Natural killer cell treated with Interleukin-12 subunit alpha and Interleukin-12 subunit beta and Interleukin-15 and Interleukin-18, amount 100 ng/mL, for 72 hours (primary cell): ENCODE results near the gene TMEM131. TPM values are rescaled to one million over a fixed set of nuclear protein-coding genes. Genes with fewer than 3 reads are reported as not detected.
"Not testable (repeated sequence)": the region's sequence is repeated elsewhere in the genome, so short reads cannot be mapped to it uniquely, and the experiment has no call there.

ENCODE experiments used
- ATAC-seq, 2 donors: fragments of 150-1000 bp; cut with Tn5 transposase in 1 of 2; sonication (Bioruptor Pico), chemical (Tn5 transposase) in 1 of 2; 2 replicates each; pipeline ENCODE4 v1.10.0; 2021
- DNase-seq: peaks from one replicate; pipeline ENCODE4 v3.0.0; 2022; ENCODE audit warnings: low spot score
- H3K27ac Mint-ChIP-seq, 2 donors: 1 replicate in 1 of 2; 2 replicates in 1 of 2; pipeline ENCODE4 v1.8.0; 2022; ENCODE audit warnings: mixed read lengths in 2 of 2, mild to moderate bottlenecking in 1 of 2, moderate library complexity in 1 of 2
- H3K27me3 Mint-ChIP-seq, 2 donors: 1 replicate in 1 of 2; 2 replicates in 1 of 2; pipeline ENCODE4 v1.8.0; 2022; ENCODE audit warnings: mixed read lengths in 2 of 2
- H3K36me3 Mint-ChIP-seq: one replicate; pipeline ENCODE4 v1.8.0; 2022; ENCODE audit warnings: mixed read lengths
- H3K4me1 Mint-ChIP-seq, 2 donors: 1 replicate in 1 of 2; 2 replicates in 1 of 2; pipeline ENCODE4 v1.8.0; 2022; ENCODE audit warnings: low read depth in 2 of 2, mixed read lengths in 2 of 2, mild to moderate bottlenecking in 1 of 2
- H3K4me3 Mint-ChIP-seq: one replicate; pipeline ENCODE4 v1.8.0; 2022; ENCODE audit warnings: mixed read lengths
- H3K9me3 Mint-ChIP-seq: 2 replicates; pipeline ENCODE4 v1.8.0; 2022; ENCODE audit warnings: mixed read lengths
- total RNA-seq, 2 donors: library from RNA; stranded (reverse); gene quantifications; one replicate each; pipeline ENCODE4 v1.2.3, GENCODE V29; 2022

TMEM131 gene
- total RNA-seq, 2 donors from 2014 or later, result 44.6 to 47.3 TPM

DNA sequence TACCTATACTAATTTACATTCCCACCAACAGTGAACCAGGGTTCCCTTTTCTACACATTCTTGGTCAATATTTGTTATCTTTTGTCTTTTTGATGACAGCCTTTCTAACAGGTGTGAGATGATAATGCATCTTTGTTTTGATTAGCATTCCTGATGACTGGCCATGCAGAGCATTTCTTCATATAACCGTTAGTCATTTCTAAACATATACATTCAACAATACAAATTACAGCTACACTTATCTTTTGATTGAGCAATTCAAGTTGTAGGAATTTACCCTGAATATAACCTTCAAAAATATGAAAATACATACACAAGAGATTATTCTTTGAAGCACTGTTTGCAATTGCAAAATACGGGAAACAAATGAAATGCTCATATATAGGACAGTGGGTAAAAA, 94.9 kb downstream of the TMEM131 start:
- Mint-ChIP-seq H3K27me3 (no peaks in the 10 kb centered on the region), H3K4me3 (no peak overlapping the region), H3K36me3 (peaks cover 17% of the 10 kb centered on the region), H3K27ac (peak overlapping the region in 1 of 2 donors; percentile 0), H3K9me3 (peaks cover under 1% of the 10 kb centered on the region), H3K4me1 (peaks cover 25 to 30% of the 10 kb centered on the region in 2 donors)
- no peak for DNase-seq
- ATAC-seq, result no peak

DNA sequence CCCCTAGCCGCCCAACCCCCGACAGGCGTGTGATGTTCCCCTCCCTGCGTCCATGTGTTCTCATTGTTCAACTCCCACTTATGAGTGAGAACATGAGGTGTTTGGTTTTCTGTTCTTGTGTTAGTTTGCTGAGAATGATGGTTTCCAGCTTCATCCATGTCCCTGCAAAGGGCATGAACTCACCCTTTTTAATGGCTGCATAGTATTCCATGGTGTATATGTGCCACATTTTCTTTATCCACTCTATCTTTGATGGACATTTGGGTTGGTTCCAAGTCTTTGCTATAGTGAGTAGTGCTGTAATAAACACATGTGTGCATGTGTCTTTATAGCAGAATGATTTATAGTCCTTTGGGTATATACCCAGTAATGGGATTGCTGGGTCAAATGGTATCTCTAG, 102.7 kb downstream of the TMEM131 start:
- ATAC-seq, H3K36me3 Mint-ChIP-seq, DNase-seq, H3K27ac Mint-ChIP-seq, H3K4me3 Mint-ChIP-seq, H3K27me3 Mint-ChIP-seq, H3K4me1 Mint-ChIP-seq, H3K9me3 Mint-ChIP-seq: not testable (repeated sequence)

DNA sequence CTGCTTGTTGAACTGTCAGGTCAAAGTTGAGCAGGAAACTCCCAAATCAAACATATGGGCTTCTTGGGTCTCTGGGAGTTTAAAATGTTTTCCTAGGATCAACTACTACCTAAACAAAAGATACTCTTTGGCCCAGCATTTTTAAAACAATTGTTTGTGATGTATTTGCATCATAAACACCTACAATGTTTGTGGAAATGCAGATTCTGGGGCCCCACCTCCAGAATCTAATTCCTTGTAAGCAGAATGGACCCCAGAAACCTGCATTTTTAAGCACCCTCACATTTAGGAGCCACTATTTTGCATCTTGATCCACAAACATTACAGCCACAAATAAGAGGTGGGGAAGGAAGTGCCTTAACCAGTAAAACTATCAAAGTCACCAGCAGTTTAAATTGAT, 104.1 kb downstream of the TMEM131 start:
- no peak for ATAC-seq
- H3K36me3 Mint-ChIP-seq, result peaks cover 15% of the 10 kb centered on the region
- H3K4me1 Mint-ChIP-seq, result peaks cover 0 to 9% of the 10 kb centered on the region in 2 donors
- no peaks in the 10 kb centered on the region for H3K27me3 Mint-ChIP-seq
- no peak overlapping the region for H3K4me3 Mint-ChIP-seq
- H3K27ac Mint-ChIP-seq, result no peak overlapping the region
- no peak for DNase-seq
- peaks cover 3% of the 10 kb centered on the region for H3K9me3 Mint-ChIP-seq

DNA sequence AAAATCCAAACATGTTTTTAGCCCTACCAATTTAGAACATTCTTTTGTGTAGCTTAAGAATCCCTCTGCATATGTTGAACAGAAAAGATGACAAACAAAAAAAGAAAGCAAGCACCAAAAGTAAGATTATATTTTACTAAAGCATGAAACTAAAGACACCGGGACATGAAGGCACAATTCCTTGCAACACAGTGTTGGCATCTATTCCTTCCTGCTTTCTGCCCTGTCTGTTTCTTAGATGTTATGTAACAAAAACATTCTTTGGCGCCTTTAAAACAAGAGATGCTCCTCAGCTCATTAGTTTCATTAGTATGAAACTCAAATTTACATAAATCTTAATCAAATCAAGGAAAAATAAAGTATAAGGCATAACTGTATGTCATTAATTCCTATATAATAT, 106.6 kb downstream of the TMEM131 start:
- Mint-ChIP-seq H3K27me3 (no peaks in the 10 kb centered on the region), H3K36me3 (peaks cover 29% of the 10 kb centered on the region), H3K27ac (no peak overlapping the region), H3K4me3 (no peak overlapping the region), H3K9me3 (peaks cover 10% of the 10 kb centered on the region), H3K4me1 (peaks cover 3 to 4% of the 10 kb centered on the region in 2 donors)
- ATAC-seq, result no peak
- DNase-seq, result no peak

DNA sequence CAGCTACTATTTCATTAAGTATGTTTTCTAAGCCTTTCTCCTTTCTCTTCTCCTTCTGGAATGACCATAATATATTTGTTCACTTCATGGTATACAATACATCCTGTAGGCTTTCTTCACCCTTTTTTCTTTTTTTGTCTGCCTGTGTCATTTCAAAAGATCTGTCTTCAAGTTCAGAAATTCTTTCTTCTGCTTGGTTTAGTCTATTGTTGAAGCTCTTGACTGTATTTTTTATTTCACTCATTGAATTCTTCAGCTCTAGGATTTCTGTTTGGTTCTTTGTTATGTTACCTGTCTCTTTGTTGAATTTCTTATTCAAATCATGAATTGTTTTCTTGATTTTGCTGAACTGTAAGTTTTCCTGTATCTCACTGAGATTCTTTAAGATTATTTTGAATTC, 109.9 kb downstream of the TMEM131 start:
- Mint-ChIP-seq H3K4me3 (no peak overlapping the region), H3K27ac (no peak overlapping the region), H3K27me3 (no peaks in the 10 kb centered on the region), H3K9me3 (peaks cover 10% of the 10 kb centered on the region), H3K36me3 (peaks cover 29% of the 10 kb centered on the region), H3K4me1 (peaks cover 3 to 4% of the 10 kb centered on the region in 2 donors)
- ATAC-seq (no peak), DNase-seq (no peak)

DNA sequence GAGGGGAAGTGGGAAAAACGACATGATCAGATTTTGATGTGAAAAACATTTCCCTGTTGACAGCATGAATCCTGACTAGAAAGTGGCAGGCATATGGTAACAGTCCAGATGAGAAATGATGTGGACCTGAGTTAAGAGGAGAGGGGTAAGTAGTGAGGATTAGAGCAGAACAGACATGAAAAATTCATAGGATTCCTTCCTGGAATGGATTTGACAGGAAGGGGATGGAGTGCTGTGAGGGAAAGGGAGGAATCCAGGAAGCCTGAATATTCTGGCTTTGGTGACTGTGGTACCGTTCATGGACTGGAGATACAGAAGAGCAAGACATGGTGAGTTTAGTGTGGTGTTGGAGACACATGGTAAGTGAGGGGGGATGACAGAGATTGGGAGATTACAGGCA, 115.4 kb downstream of the TMEM131 start:
- H3K27me3 Mint-ChIP-seq, result no peaks in the 10 kb centered on the region
- peaks cover 23 to 32% of the 10 kb centered on the region in 2 donors for H3K4me1 Mint-ChIP-seq
- DNase-seq (no peak), ATAC-seq (no peak)
- no peak overlapping the region for H3K4me3 Mint-ChIP-seq
- peaks cover 17% of the 10 kb centered on the region for H3K36me3 Mint-ChIP-seq
- H3K9me3 Mint-ChIP-seq, result no peaks in the 10 kb centered on the region
- H3K27ac Mint-ChIP-seq, result peak overlapping the region in 1 of 2 donors; percentile 14

DNA sequence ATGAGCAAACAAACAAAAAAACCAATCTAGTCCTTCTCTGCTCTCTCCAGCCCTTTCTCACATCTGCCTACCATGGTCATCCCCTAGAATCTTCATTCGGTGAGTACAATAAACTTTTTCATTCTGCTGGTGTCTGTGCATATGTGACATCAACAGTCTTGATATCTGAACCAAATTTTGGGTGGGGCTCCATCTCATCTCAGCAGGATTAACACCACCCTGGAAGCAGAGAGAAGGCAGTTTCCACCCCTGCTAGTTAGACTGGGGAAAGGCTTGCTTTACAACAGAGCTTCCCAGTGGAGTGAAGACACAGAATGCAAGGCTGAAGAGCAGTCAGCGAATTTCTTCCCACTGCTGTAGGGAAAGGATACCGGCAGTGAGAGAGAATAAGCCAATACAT, 116.9 kb downstream of the TMEM131 start:
- no peaks in the 10 kb centered on the region for H3K27me3 Mint-ChIP-seq
- H3K4me3 Mint-ChIP-seq, result no peak overlapping the region
- DNase-seq (no peak), ATAC-seq (no peak)
- H3K36me3 Mint-ChIP-seq, result peaks cover 9% of the 10 kb centered on the region
- H3K27ac Mint-ChIP-seq, result no peak overlapping the region
- peaks cover 30 to 42% of the 10 kb centered on the region in 2 donors for H3K4me1 Mint-ChIP-seq
- no peaks in the 10 kb centered on the region for H3K9me3 Mint-ChIP-seq

DNA sequence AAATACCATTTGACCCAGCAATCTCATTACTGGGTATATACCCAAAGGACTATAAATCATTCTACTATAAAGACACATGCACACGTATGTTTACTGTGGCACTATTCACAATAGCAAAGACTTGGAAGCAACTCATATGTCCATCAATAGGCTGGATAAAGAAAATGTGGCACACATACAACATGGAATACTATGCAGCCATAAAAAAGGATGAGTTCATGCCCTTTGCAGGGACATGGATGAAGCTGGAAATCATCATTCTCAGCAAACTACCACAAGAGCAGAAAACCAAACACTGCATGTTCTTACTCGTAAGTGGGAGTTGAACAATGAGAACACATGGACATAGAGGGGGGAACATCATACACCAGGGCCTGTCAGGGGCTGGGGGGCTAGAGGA, 117.4 kb downstream of the TMEM131 start:
- not testable (repeated sequence) for H3K27me3 Mint-ChIP-seq, H3K9me3 Mint-ChIP-seq, H3K36me3 Mint-ChIP-seq, H3K27ac Mint-ChIP-seq, ATAC-seq, H3K4me3 Mint-ChIP-seq, DNase-seq
- peaks cover 30 to 46% of the 10 kb centered on the region in 2 donors for H3K4me1 Mint-ChIP-seq

DNA sequence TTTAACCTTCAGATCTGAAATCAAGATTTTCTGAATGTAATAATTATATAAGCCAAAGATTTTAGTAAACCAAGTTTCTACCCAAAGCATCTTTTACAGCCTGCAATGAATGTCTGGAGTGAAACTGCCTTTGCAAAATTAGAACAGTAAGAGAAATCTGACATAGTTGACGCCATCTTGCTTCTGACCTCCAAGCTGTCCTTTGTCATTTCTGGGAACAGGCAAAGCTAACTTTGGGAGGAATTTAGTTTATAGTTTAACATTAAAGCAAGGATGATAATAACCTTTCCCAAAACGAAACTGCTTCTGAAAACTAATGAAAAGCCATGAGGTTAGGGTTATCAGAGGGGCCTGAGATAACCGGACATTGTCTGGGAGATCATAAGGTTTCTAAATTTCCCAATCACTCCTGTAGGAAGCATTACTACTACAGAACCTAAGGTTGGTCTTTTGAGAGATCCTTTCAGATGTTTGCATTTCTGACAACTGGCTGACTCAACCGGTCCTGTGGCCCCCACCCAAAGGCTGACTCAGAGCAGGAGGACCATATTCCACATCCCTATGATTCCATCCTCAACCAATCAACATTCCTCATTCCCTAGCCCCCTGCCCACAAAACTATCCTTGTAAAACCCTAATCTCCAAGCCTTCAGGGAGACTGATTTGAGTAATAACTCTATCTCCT, 124.5 kb downstream of the TMEM131 start:
- Mint-ChIP-seq H3K27ac (peak overlapping the region; percentile 80 to 86), H3K4me1 (peaks cover 45 to 60% of the 10 kb centered on the region in 2 donors), H3K36me3 (no peaks in the 10 kb centered on the region), H3K4me3 (peak overlapping the region; percentile 77), H3K27me3 (no peaks in the 10 kb centered on the region), H3K9me3 (no peaks in the 10 kb centered on the region)
- ATAC-seq, result no peak
- no peak for DNase-seq

DNA sequence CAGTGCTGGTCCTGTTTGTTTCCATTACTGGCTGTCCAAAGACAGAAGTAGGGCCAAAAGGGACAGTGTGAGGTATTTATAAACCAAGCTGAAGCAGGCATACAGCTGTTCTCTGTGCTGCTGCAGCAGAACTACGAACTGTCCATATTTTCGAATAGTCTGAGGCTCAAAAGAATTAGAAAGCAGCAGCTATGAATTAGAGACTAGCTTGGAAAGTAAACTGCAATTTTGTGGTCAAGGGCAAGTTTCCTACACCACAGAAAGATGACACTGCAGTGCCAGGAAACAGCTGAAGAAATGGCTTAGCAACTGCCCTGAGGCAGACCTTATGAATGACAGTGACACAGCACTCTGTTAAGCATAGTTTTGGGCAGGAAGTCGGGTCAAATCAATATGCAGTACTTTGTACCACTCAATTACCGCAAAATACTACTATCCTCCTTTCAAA, 125.3 kb downstream of the TMEM131 start:
- no peaks in the 10 kb centered on the region for H3K36me3 Mint-ChIP-seq
- H3K4me3 Mint-ChIP-seq, result peak overlapping the region; percentile 77
- no peaks in the 10 kb centered on the region for H3K27me3 Mint-ChIP-seq
- H3K27ac Mint-ChIP-seq, result peak overlapping the region; percentile 80 to 86
- no peaks in the 10 kb centered on the region for H3K9me3 Mint-ChIP-seq
- DNase-seq (peak; percentile 76), ATAC-seq (peak; percentile 99 to 100)
- H3K4me1 Mint-ChIP-seq, result peaks cover 41 to 52% of the 10 kb centered on the region in 2 donors

DNA sequence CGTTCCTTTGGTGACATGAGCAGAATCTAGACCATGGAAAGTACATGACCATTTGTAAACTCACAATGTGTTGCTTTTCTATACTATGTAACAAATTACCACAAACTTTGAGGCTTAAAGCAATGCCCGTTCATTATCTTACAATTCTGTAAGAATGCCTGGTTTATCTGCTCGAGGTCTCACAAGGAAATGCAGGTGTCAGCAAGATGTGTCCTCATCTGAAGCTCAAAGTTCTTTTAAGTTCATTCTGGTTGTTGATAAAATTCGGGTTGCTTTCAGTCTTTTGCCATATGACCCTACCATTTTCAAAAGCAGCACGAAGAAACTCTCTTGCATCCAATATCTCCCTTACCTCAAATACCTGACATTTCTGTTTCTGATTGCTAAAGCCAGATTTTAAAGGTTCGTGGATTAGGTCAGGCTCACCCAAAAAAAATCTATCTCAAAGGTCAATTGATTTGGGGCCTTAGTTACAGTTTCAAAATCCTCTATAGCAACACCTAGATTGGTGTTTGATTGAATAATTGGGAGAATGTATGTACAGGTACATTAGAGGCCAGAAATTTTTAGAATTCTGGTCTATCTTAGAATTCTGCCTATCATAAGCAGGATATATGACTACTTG, 125.9 kb downstream of the TMEM131 start:
- ATAC-seq, result no peak

DNA sequence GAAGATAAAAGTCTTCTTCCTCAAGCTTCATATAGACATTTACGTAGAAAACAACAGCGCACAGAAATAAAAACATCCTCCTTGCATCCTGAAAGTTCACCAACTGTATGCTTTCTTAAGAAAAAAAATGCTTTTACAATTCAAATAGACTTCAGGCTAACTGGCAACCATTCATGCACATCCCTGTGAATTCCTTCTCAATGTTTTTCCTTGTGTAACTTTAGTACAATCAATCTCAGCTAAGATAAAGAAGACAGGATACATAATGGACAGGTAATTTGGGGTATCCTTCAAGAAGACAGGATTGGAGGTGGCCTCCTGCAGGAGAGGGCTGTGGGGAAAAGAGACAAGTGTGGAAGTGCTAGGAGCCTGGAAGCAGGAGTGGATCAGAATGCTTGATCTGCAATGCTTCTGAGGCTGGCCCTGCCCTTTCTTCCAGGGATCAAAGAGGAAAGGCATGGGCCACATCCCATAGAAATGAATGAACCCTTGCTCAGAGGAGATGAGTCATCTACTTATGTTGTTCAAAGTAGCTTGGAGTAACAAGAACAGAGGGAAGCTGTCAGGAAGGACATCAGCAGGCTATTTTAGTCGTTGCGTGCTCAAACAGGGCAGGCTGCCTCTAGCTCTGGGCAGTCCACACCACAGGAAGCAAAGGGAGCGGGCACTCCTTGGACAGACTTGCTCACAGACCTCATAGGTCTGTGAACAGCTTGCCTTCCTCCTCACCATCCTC, 126.6 kb downstream of the TMEM131 start:
- peak overlapping the region; percentile 77 for H3K4me3 Mint-ChIP-seq
- peaks cover 39 to 44% of the 10 kb centered on the region in 2 donors for H3K4me1 Mint-ChIP-seq
- H3K9me3 Mint-ChIP-seq, result no peaks in the 10 kb centered on the region

More for the DNA sequence above, 125.9 kb downstream of the TMEM131 start:
- DNase-seq, result no peak
- peak overlapping the region; percentile 80 to 86 for H3K27ac Mint-ChIP-seq
- no peaks in the 10 kb centered on the region for H3K36me3 Mint-ChIP-seq
- no peaks in the 10 kb centered on the region for H3K9me3 Mint-ChIP-seq
- H3K4me3 Mint-ChIP-seq, result peak overlapping the region; percentile 77
- H3K27me3 Mint-ChIP-seq, result no peaks in the 10 kb centered on the region
- peaks cover 39 to 47% of the 10 kb centered on the region in 2 donors for H3K4me1 Mint-ChIP-seq

DNA sequence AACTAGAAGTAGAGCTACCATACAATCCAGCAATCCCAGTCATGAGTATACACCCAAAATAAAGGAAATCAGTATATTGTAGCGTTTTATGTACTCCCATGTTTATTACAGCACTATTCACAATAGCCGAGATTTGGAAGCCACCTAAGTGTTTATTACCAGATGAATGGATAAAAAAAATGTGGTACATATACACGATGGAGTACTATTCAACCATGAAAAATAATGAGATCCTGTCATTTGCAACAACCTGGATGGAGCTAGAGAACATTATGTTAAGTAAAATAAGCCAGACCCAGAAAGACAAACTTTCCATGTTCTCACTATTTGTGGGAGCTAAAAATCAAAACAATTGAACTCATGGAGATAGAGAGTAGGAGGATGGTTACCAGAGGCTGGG, 131.9 kb downstream of the TMEM131 start:
- no peak for ATAC-seq
- Mint-ChIP-seq H3K36me3 (peaks cover 11% of the 10 kb centered on the region), H3K4me3 (no peak overlapping the region), H3K9me3 (peaks cover 4% of the 10 kb centered on the region), H3K27ac (no peak overlapping the region), H3K4me1 (peaks cover 18 to 21% of the 10 kb centered on the region in 2 donors), H3K27me3 (no peaks in the 10 kb centered on the region)
- DNase-seq, result no peak

More for the DNA sequence above, 126.6 kb downstream of the TMEM131 start:
- DNase-seq (no peak), ATAC-seq (no peak)
- peaks cover under 1% of the 10 kb centered on the region for H3K36me3 Mint-ChIP-seq
- H3K27me3 Mint-ChIP-seq, result no peaks in the 10 kb centered on the region
- H3K27ac Mint-ChIP-seq, result peak overlapping the region; percentile 80 to 86

DNA sequence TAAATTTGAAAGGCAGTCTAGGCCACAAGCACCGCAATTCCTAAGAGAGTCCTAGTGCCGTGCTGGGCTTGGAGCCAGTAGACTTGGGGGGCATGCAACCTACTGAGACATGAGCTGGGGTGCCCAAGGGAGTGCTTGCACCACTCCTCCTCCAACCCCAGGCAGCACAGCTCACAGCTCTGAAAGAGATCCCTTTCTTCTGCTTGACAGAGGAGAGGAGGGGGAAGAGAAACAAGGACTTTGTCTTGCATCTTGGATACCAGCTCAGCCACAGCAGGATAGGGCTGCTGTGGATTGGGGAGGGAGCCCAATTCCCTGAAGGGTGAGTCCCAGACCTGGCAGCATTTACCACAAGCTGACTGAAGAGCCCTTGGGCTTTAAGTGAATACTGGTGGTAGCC, 134.6 kb downstream of the TMEM131 start:
- H3K27ac Mint-ChIP-seq, result no peak overlapping the region
- H3K4me1 Mint-ChIP-seq, result peaks cover 12 to 14% of the 10 kb centered on the region in 2 donors
- H3K4me3 Mint-ChIP-seq, result no peak overlapping the region
- no peak for DNase-seq
- peaks cover 4% of the 10 kb centered on the region for H3K9me3 Mint-ChIP-seq
- H3K36me3 Mint-ChIP-seq, result peaks cover 11% of the 10 kb centered on the region
- no peak for ATAC-seq
- no peaks in the 10 kb centered on the region for H3K27me3 Mint-ChIP-seq
